ENCODE measurements around the gene HDHD2.

HDHD2 gene

GRCh38 chr18:47095810-47096209, 54.5 kb downstream of the HDHD2 start:
- Histone ChIP-seq H3K79me2 (ENCODE audit: low read length) (no peaks in the 10 kb centered on the region), H3K9me3 (replicated peaks; ENCODE audit: insufficient read depth, low read length) (no peaks in the 10 kb centered on the region), H3K4me3 (ENCODE audit: low read length) (no peak overlapping the region), H3F3A (ENCODE audit: insufficient read depth, low read length) (no peaks in the 10 kb centered on the region), H2AFZ (ENCODE audit: low read length) (no peak overlapping the region), H3K4me1 (ENCODE audit: low read length) (no peaks in the 10 kb centered on the region), H3K4me2 (ENCODE audit: low read depth, low read length) (no peak overlapping the region), H3K27me3 (replicated peaks; ENCODE audit: insufficient read depth, low read length) (no peaks in the 10 kb centered on the region), H3K27ac (ENCODE audit: low read length) (no peak overlapping the region), H3K9ac (ENCODE audit: low read length) (no peak overlapping the region), H3K9me2 (replicated peaks; ENCODE audit: insufficient read depth, low read length) (no peaks in the 10 kb centered on the region), H3K36me3 (replicated peaks; ENCODE audit: insufficient read depth, low read length) (no peaks in the 10 kb centered on the region), H4K20me1 (ENCODE audit: insufficient read depth, low read length) (no peaks in the 10 kb centered on the region)
- no peak for DNase-seq
- TF ChIP-seq EZH2phosphoT487 (IDR thresholded peaks at IDR 0.05; ENCODE audit: low read length), result no peak
- TF ChIP-seq CTCF (IDR thresholded peaks at IDR 0.05; ENCODE audit: low read length), result no peak
- TF ChIP-seq EZH2 (optimal IDR thresholded peaks at IDR 0.05; ENCODE audit: low read depth, low read length), result no peak

DNA sequence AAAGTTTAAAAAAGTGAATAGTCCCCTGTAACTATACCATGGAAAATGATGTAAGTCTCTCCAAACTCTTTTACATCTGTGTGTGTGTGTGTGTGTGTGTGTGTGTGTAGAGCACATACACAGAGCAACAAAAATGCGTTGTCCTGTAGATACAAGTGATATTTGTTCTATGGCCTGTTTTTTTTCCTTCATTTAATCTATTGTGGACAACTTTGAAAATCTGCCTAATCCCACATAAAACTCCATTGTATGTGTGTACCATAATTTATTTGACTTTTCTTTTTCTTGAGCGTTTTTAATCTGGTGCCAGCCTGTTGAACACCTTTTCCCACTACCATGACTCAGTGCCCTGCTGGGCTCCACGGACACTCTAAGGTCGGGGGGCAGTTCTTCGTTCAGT, 62.6 kb downstream of the HDHD2 start:
- Histone ChIP-seq H3F3A (ENCODE audit: insufficient read depth, low read length) (no peaks in the 10 kb centered on the region), H3K36me3 (replicated peaks; ENCODE audit: insufficient read depth, low read length) (no peaks in the 10 kb centered on the region), H3K27ac (ENCODE audit: low read length) (no peak overlapping the region), H3K4me2 (ENCODE audit: low read depth, low read length) (no peak overlapping the region), H3K9me2 (replicated peaks; ENCODE audit: insufficient read depth, low read length) (no peaks in the 10 kb centered on the region), H3K4me1 (ENCODE audit: low read length) (no peaks in the 10 kb centered on the region), H3K27me3 (replicated peaks; ENCODE audit: insufficient read depth, low read length) (no peaks in the 10 kb centered on the region), H3K9me3 (replicated peaks; ENCODE audit: insufficient read depth, low read length) (no peaks in the 10 kb centered on the region), H4K20me1 (ENCODE audit: insufficient read depth, low read length) (no peaks in the 10 kb centered on the region), H2AFZ (ENCODE audit: low read length) (no peak overlapping the region), H3K4me3 (ENCODE audit: low read length) (no peak overlapping the region), H3K79me2 (ENCODE audit: low read length) (no peaks in the 10 kb centered on the region), H3K9ac (ENCODE audit: low read length) (no peak overlapping the region)
- TF ChIP-seq EZH2phosphoT487 (IDR thresholded peaks at IDR 0.05; ENCODE audit: low read length) (no peak), CTCF (IDR thresholded peaks at IDR 0.05; ENCODE audit: low read length) (no peak), EZH2 (optimal IDR thresholded peaks at IDR 0.05; ENCODE audit: low read depth, low read length) (no peak)
- DNase-seq, result no peak

DNA sequence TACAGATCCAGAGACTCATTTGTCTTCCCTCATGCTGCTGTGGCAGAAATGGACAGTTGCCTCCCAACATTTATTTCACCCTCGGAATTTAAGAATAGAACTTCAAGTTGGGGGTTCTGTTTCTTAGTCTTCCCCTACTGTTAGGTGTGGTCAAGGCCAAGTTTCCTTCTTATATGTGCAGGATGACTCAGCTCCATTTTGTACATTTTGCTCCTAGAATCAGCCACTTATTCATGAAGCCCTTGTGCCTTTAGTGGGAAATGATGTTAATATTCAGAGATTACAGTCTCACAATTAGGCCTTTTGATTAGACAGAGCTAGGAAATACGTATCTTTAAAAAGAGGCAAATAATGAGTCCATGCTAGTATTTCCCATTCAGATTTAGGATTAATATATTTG, 68.7 kb downstream of the HDHD2 start:
- no peaks in the 10 kb centered on the region for H3F3A ChIP-seq (ENCODE audit: insufficient read depth, low read length)
- H2AFZ ChIP-seq (ENCODE audit: low read length), result no peak overlapping the region
- H3K36me3 ChIP-seq (replicated peaks; ENCODE audit: insufficient read depth, low read length), result no peaks in the 10 kb centered on the region
- H3K4me1 ChIP-seq (ENCODE audit: low read length), result no peaks in the 10 kb centered on the region
- DNase-seq, result no peak
- no peak overlapping the region for H3K4me2 ChIP-seq (ENCODE audit: low read depth, low read length)
- no peaks in the 10 kb centered on the region for H3K27me3 ChIP-seq (replicated peaks; ENCODE audit: insufficient read depth, low read length)
- H3K9ac ChIP-seq (ENCODE audit: low read length), result no peak overlapping the region
- H3K9me2 ChIP-seq (replicated peaks; ENCODE audit: insufficient read depth, low read length), result no peaks in the 10 kb centered on the region
- no peaks in the 10 kb centered on the region for H3K79me2 ChIP-seq (ENCODE audit: low read length)
- H3K27ac ChIP-seq (ENCODE audit: low read length), result no peak overlapping the region
- H4K20me1 ChIP-seq (ENCODE audit: insufficient read depth, low read length), result no peaks in the 10 kb centered on the region
- TF ChIP-seq CTCF (IDR thresholded peaks at IDR 0.05; ENCODE audit: low read length) (no peak), EZH2 (optimal IDR thresholded peaks at IDR 0.05; ENCODE audit: low read depth, low read length) (no peak), EZH2phosphoT487 (IDR thresholded peaks at IDR 0.05; ENCODE audit: low read length) (no peak)
- H3K4me3 ChIP-seq (ENCODE audit: low read length), result no peak overlapping the region
- no peaks in the 10 kb centered on the region for H3K9me3 ChIP-seq (replicated peaks; ENCODE audit: insufficient read depth, low read length)

Data from MM.1S (cell line).